ENCODE data around the gene ENAM. TPM values are rescaled to one million over a fixed set of nuclear protein-coding genes. Genes with fewer than 3 reads are reported as not detected.

Gene ENAM
- polyA plus RNA-seq, 1 of the 3 experiments (the other 2 are of a cell fraction) = 0.20 TPM

- no peaks in the 10 kb centered on the region for H3K36me3 ChIP-seq (replicated peaks in 1 of 2; ENCODE audit: control insufficient read depth in 1 of 2, insufficient read depth in 2 of 2, low read length in 1 of 2)
- H3K4me3 ChIP-seq (ENCODE audit: low read depth in 2 of 2, low read length in 1 of 2) = peak overlapping the region in 1 of 2 experiments; percentile 17; a peak in 1 of 4 replicates
- no peaks in the 10 kb centered on the region for H3K9me2 ChIP-seq
- no peak overlapping the region for H3K9ac ChIP-seq
- H3K9me3 ChIP-seq = no peaks in the 10 kb centered on the region
- H2AFZ ChIP-seq (ENCODE audit: low read depth) = 0 out of 2 replicates have a peak overlapping the region, but pooled peaks have one; percentile 67
- H3K4me2 ChIP-seq = 0 out of 2 replicates have a peak overlapping the region, but pooled peaks have one; percentile 20
- CTCF ChIA-PET = interaction anchor here (1.8 kb wide), 1 partner anchor 39 kb away, joined by 5 read pairs; no protein-coding TSS in a partner anchor
- H3K27me3 ChIP-seq (ENCODE audit: insufficient read depth) = peaks cover 12% of the 10 kb centered on the region; the same call in 1 of the 2 replicates
- H3K27ac ChIP-seq (ENCODE audit: low read depth in 2 of 2, low read length in 1 of 2) = no peak overlapping the region
- no peak for TF ChIP-seq USF1 (IDR thresholded peaks at IDR 0.05; ENCODE audit: borderline replicate concordance, low read depth)
- no peak for TF ChIP-seq JUND (IDR thresholded peaks at IDR 0.05)
- no peak for TF ChIP-seq NRF1 (IDR thresholded peaks at IDR 0.05; ENCODE audit: low read depth, low read length)
- TF ChIP-seq SMC3 (IDR thresholded peaks at IDR 0.05; ENCODE audit: low read depth, low read length) = no peak
- TF ChIP-seq IRF3 (IDR thresholded peaks at IDR 0.05; ENCODE audit: low read depth, low read length) = no peak
- TF ChIP-seq CHD2 (IDR thresholded peaks at IDR 0.05; ENCODE audit: low read length, partially characterized antibody) = no peak
- 28% methylated on average over 9 of the region's 9 CpGs for WGBS (ENCODE audit: low lambda C conversion rate)
- H4K20me1 ChIP-seq (ENCODE audit: insufficient read depth) = no peaks in the 10 kb centered on the region
- POLR2A ChIA-PET = no interaction called here
- no peaks in the 10 kb centered on the region for H3F3A ChIP-seq (replicated peaks; ENCODE audit: insufficient read depth)
- DNase-seq = no peak
- H3K79me2 ChIP-seq (ENCODE audit: insufficient read depth) = no peaks in the 10 kb centered on the region
- no peaks in the 10 kb centered on the region; a peak in 1 of 4 replicates for H3K4me1 ChIP-seq (ENCODE audit: control insufficient read depth in 1 of 2, insufficient read depth in 2 of 2, low read depth in 1 of 2, low read length in 1 of 2)
Observed at GRCh38 chr4:70613306-70614183, 15.0 kb upstream of the ENAM start.

- Histone ChIP-seq H3K4me2 (no peak overlapping the region), H3K4me1 (ENCODE audit: control insufficient read depth in 1 of 2, insufficient read depth in 2 of 2, low read depth in 1 of 2, low read length in 1 of 2) (no peaks in the 10 kb centered on the region; a peak in 1 of 4 replicates), H3K27me3 (ENCODE audit: insufficient read depth) (peaks cover 12% of the 10 kb centered on the region; the same call in 1 of the 2 replicates), H3K9me3 (no peaks in the 10 kb centered on the region), H3K27ac (ENCODE audit: low read depth in 2 of 2, low read length in 1 of 2) (no peak overlapping the region), H2AFZ (ENCODE audit: low read depth) (no peak overlapping the region), H3F3A (replicated peaks; ENCODE audit: insufficient read depth) (no peaks in the 10 kb centered on the region), H3K9me2 (no peaks in the 10 kb centered on the region), H3K79me2 (ENCODE audit: insufficient read depth) (no peaks in the 10 kb centered on the region), H3K9ac (no peak overlapping the region), H3K4me3 (ENCODE audit: low read depth in 2 of 2, low read length in 1 of 2) (no peak overlapping the region), H4K20me1 (ENCODE audit: insufficient read depth) (no peaks in the 10 kb centered on the region), H3K36me3 (replicated peaks in 1 of 2; ENCODE audit: control insufficient read depth in 1 of 2, insufficient read depth in 2 of 2, low read length in 1 of 2) (no peaks in the 10 kb centered on the region)
- DNase-seq = no peak
- ChIA-PET CTCF (interaction anchor here (1.8 kb wide), 1 partner anchor 38 kb away, joined by 5 read pairs; no protein-coding TSS in a partner anchor), POLR2A (no interaction called here)
- WGBS (ENCODE audit: low lambda C conversion rate) = 34% methylated on average over 3 of the region's 3 CpGs
- no peak for TF ChIP-seq CHD2 (IDR thresholded peaks at IDR 0.05; ENCODE audit: low read length, partially characterized antibody)
- TF ChIP-seq FOSL2 (IDR thresholded peaks at IDR 0.05; ENCODE audit: borderline replicate concordance, low read depth) = no peak
- TF ChIP-seq POLR2AphosphoS5 (IDR thresholded peaks at IDR 0.05; ENCODE audit: low read depth, low read length) = no peak
- TF ChIP-seq FOXJ3 (CRISPR knock-in tag; IDR thresholded peaks at IDR 0.05) = no peak
- no peak for TF ChIP-seq GATA2 (CRISPR knock-in tag; IDR thresholded peaks at IDR 0.05)
- TF ChIP-seq TEAD4 (IDR thresholded peaks at IDR 0.05; ENCODE audit: borderline replicate concordance, insufficient read depth) = no peak
- no peak for TF ChIP-seq EP300 (IDR thresholded peaks at IDR 0.05; ENCODE audit: borderline replicate concordance in 1 of 2, low read depth in 1 of 2, low read length in 1 of 2)
- TF ChIP-seq RXRA (IDR thresholded peaks at IDR 0.05; ENCODE audit: borderline replicate concordance, low read depth) = no peak
- no peak for TF ChIP-seq TAF1 (IDR thresholded peaks at IDR 0.05; ENCODE audit: borderline replicate concordance, low read depth, low read length)
- TF ChIP-seq ELF1 (IDR thresholded peaks at IDR 0.05) = no peak
- TF ChIP-seq CTCF (IDR thresholded peaks at IDR 0.05) = no peak
- no peak for TF ChIP-seq YY1 (IDR thresholded peaks at IDR 0.05; ENCODE audit: low read depth)
- TF ChIP-seq IRF3 (IDR thresholded peaks at IDR 0.05; ENCODE audit: low read depth, low read length) = no peak
- TF ChIP-seq TCF12 (IDR thresholded peaks at IDR 0.05) = no peak
- no peak for TF ChIP-seq NRF1 (IDR thresholded peaks at IDR 0.05; ENCODE audit: low read depth, low read length)
- TF ChIP-seq SIN3A (IDR thresholded peaks at IDR 0.05; ENCODE audit: borderline replicate concordance, low read depth, low read length) = no peak
- no peak for TF ChIP-seq USF1 (IDR thresholded peaks at IDR 0.05; ENCODE audit: borderline replicate concordance, low read depth)
- TF ChIP-seq JUND (IDR thresholded peaks at IDR 0.05) = no peak
- no peak for TF ChIP-seq EZH2phosphoT487 (IDR thresholded peaks at IDR 0.05; ENCODE audit: borderline replicate concordance, low read depth)
Observed at GRCh38 chr4:70614184-70614555, 14.4 kb upstream of the ENAM start.
